EH (cell line): Measurements from ENCODE around the gene ANXA2R.
"Not testable (repeated sequence)": the region's sequence is repeated elsewhere in the genome, so short reads cannot be mapped to it uniquely, and the experiment has no call there.

Experiments used
- DNase-seq: peaks from one replicate; pipeline ENCODE4 v3.0.0-alpha.2; 2015; ENCODE audit warnings: low read depth

Gene ANXA2R

GRCh38 chr5:43040287-43041098, at the start of gene ANXA2R:
Gene ANXA2R, minus strand, starts transcription at chr5:43040319. Its CDS starts 273 bp downstream, at chr5:43040046.
- DNase-seq, result peak; percentile 93

GRCh38 chr5:43086118-43086908, 46.2 kb upstream of the ANXA2R start:
- DNase-seq, result not testable (repeated sequence)

DNA sequence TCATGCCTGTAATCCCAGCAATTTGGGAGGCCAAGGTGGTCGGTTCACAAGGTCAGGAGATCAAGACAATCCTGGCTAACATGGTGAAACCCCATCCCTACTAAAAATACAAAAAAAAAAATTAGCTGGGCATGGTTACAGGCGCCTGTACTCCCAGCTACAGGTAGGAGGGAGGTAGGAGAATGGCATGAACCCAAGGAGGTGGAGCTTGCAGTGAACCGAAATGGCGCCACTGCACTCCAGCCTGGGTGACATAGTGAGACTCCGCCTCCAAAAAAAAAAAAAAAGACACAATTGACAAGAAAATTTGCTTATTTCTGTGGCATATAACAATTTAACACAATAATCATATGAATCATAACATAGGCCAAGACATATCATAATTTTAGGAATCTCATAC, 45.3 kb upstream of the ANXA2R start:
- no peak for DNase-seq

- DNase-seq, result not testable (repeated sequence)
These were observed 44.3 kb upstream of the ANXA2R start for GRCh38 chr5:43084468-43084867.

GRCh38 chr5:43081345-43081744, 41.2 kb upstream of the ANXA2R start:
- not testable (repeated sequence) for DNase-seq

DNA sequence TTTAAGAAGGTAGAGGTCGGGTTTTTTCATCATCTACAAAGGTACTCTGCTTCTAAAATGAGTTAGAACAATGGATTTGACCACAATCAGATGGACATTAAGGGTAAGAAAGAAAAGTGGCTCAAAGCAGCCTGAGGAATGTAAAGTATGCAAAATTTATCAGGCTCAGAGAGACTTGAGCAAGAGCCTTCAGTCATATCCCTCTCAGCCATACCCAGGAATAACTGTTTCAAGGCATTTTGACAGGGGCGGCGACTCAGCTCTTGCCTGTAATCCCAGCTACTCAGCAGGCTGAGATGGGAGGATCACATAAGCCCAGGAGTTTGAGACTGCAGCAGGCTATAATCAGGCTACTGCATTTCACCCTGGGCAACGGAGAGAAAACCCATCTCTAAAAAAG, 38.8 kb upstream of the ANXA2R start:
- peak; percentile 93 for DNase-seq

DNA sequence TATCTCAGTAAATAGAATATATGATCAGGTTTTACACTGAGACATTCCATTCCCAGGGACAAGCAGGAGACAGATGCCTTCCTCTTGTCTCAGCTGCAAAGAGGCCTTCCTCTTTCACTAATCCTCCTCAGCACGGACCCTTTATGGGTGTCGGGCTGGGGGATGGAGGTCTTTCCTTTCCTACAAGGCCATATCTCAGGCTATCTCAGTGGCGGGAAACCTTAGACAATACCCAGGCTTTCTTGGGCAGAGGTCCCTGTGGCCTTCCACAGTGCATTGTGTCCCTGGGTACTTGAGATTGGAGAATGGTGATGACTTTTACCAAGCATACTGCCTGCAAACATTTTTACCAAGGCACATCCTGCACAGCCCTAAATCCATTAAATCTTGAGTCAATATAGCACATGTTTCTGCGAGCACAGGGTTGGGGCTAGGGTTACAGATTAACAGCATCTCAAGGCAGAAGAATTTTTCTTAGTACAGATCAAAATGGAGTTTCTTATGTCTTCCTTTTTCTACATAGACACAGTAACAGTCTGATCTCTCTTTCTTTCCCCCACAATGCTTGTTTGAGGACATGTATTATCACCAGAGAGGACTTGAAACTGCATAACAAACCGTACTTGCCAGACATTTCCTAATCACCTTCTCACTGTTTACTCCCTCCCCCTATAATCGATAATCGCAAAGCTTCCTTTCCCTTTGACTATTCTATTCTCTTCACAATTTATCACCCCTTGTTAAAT, 37.5 kb upstream of the ANXA2R start:
- not testable (repeated sequence) for DNase-seq

- no peak for DNase-seq
These were observed 35.5 kb upstream of the ANXA2R start for GRCh38 chr5:43075319-43076293.

DNA sequence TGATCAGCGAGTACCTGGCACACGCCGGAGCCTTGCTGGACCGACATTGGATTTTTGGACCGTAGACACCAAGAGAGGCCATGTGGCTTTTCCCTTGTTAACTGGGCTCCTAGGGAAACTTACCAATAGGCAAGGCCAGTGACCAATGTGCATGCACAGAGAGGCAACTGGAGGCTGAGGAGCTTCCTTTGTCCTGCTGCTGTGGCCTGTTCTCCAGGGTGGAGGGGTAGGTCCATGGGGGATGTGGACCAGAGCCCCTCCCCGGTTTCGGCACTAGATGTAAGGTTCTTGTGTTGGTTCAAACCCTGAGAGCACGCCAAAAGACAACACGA, 34.8 kb upstream of the ANXA2R start:
- DNase-seq, result no peak

- DNase-seq, result peak; percentile 60
These were observed 33.8 kb upstream of the ANXA2R start for GRCh38 chr5:43073597-43074546.

GRCh38 chr5:43069401-43069720, 29.2 kb upstream of the ANXA2R start:
- DNase-seq, result not testable (repeated sequence)

DNA sequence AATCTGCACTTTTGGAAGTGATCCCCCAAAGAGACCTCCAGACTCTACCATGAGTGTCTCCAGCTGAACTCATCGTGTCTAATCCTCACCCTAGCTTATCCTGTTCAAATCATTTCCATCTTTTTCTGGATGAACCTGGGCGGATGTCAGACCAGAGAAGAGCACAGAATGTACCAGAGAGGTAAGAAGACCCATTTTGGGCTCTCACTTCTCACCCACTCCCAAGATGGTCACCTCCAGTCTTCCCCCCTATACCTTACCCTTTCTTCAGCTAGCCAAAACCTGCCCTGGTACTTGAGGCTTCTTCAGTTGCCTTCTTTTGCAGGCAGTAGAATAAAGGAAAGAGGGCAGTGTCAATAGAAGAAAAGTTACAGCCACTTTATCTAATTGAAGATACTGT, 27.9 kb upstream of the ANXA2R start:
- DNase-seq, result no peak

GRCh38 chr5:43066799-43067741, 27.0 kb upstream of the ANXA2R start:
- DNase-seq, result peak; percentile 95

DNA sequence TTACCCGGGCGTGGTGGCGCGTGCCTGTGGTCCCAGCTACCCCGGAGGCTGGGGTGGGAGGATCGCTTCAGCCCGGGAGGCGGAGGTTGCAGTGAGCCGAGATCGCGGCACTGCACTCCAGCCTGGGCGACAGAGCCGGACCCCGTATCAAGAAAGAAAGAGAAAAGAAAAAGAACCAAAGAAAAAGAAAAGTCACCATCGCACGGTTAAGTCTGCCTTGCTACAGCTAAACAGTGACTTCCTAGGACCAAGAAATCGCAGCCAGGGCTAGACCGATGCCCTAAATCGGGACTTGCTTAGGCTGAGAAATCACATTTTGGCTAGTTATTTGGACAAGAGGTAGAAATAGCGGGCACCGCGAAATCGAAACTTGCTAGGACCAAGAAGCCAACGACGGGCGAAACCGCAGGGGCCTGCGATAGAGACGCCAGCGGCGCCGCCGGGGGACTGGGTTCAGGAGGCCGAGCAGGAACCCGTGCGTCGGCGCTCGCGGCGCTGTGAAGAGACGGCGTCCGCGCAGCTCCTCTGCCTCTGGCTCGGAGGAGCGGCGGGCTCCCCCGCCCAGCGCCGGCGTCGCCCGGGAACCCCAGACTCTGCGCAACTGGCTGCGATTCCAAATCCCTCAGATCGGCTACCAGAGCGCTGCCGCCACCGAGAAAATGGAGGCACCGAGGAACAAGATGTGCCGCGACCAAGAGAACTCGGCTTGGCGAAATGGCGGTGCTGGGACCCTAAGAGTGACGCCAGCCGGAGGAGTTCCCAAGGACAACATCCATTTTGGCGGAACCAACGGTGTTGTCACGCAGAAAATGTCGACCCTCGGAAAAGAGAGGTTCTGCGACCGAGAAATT, 26.1 kb upstream of the ANXA2R start:
- peak; percentile 76 for DNase-seq

DNA sequence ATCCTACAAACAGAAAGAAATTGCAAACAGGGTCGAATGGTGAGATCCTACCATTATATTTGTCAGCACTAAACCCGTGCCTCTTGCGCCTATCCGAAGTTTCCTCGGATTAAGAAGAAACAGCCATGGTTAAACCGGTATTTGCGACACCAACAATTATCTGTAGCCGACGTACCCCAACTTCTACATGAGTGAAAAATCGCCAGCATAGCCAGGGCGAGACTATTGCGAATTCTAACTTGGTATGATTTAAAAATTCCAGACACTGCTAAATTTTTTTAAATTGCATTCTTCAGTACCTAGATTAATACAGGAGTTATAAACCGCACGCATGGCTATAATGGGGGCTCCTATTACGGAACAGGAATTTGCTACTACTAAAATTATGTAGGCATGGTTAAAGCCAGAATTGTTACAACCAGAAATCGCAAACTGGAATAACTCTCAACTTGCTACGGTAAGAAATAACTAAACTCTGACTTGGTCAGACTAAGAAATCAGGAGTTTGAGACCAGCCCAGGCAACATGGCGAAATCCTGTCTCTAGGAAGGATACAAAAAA, 25.3 kb upstream of the ANXA2R start:
- DNase-seq, result peak; percentile 34

DNA sequence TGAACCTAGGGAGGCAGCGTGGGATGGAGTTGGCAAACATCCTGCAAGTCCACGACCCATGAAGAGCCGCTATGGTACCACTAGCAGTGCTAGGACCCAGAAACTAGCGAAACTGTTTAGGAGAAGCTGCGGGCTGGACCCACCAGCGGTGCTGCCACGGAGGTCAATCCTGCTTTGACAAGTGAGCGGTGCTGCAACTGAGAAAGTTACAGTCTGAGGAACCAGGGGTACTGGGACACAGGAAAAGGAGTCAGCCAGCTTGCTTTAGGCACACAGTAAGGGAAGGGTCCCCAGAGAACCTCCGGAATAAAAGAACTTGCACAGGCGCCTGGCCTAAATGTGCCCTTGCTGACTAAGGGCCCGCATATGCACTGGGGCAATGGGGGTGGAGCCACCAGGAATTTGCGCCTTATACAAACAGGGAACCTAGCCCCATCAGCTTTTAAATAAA, 23.6 kb upstream of the ANXA2R start:
- DNase-seq, result peak; percentile 49

DNA sequence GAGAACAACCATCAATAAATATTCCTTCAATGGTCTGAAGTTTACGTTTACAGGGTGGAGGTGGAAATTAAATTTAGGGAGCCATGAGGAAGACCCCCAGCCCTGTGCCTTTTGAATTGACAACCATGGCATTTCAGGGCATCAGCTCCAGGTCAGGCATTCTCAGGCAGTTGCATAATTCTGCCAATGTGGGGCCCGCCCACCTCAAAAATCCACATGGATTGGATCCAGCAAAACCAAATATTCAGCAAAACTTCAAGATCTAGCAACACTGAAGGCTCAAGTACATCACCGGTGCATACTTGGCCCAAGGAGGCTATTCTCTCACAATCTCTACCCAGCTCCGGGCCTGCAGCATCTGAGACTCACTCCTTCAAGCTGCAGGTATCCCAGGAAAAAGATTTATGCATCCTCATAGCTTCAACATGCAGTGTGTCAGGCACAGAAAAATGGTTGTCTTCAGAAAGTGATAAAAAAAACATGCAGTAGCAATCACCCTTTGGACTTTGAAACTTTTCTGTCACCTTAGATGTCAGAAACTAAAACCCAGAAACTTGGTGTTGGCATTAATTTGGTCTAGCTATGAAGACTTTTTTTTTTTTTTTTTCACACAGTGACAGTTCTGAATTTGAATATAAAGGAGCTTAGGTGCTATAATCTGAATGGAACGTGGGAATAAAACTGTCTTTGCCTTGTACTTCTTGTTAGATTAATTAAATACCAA, 21.4 kb upstream of the ANXA2R start:
- DNase-seq, result peak; percentile 53
